ENCODE measurements around the gene PIGV. TPM values are rescaled to one million over a fixed set of nuclear protein-coding genes. Genes with fewer than 3 reads are reported as not detected.

PIGV gene
- total RNA-seq, 1 experiment from 2014 or later, result 7.5 TPM

DNA sequence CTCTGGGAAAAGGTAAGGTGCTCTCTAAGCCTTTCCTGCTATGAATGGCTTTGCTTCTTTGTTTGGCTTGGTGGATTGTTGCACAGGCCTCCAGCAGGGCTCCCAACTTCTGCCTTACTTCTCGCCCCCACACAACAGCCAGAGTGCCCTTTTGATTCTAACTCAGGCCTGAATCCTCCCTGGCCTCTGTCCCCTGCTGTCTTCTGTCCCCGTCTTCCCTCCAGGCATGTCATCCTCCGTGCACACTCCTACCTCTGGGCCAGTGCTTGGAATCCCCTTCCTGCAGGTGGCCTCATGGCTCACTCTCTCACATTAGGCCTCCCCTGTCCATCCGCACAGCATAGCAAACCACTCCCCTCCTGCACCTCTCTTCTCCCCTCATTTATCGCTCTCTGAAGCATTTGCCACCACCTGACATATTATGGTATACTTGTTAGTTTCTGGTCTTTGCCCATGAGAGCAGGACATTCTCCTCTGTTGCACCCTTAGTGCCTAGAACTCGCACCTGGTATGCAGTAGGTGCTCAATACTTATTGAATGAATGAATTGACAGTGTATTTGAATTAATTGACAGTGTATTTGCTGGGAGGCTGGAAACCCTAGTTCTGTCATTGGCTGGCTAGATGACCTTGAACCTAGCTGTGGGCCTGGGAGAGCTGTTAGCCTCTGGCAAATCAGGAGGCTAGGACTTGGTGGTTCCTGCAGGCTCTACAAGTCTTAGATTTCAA, 41.6 kb downstream of the PIGV start:
- H3K4me1 ChIP-seq (ENCODE audit: insufficient read depth, low read length), result no peaks in the 10 kb centered on the region
- H3K14ac ChIP-seq (ENCODE audit: insufficient read depth, low read length), result no peak overlapping the region
- Mint-ChIP-seq H3K4me3 (peak overlapping the region; percentile 25 to 45; a peak in 3 of 5 replicates), H3K27ac (peak overlapping the region; percentile 28 to 89 (median 29); a peak in 6 of 7 replicates), H3K27me3 (ENCODE audit: low read depth) (peaks cover 1% of the 10 kb centered on the region; the same call in 1 of the 2 replicates), H3K36me3 (ENCODE audit: insufficient read depth in 1 of 3, low read depth in 3 of 3) (peaks cover 16 to 24% (median 22%) of the 10 kb centered on the region in 3 experiments), H3K4me1 (peaks cover 32 to 35% of the 10 kb centered on the region in 2 experiments), H3K9me3 (no peaks in the 10 kb centered on the region)
- no peak overlapping the region for H3K56ac ChIP-seq (ENCODE audit: insufficient read length, low read depth, low read length)
- no peak overlapping the region for H4K91ac ChIP-seq (ENCODE audit: insufficient read length, low read depth, low read length)
- H3K27ac ChIP-seq (ENCODE audit: insufficient read length, low read depth, low read length), result no peak overlapping the region
- H3K23me2 ChIP-seq (ENCODE audit: insufficient read length, low read depth, low read length, poor library complexity, severe bottlenecking), result peaks cover 7% of the 10 kb centered on the region
- no peak overlapping the region for H2AFZ ChIP-seq (ENCODE audit: low read length)
- no peak overlapping the region for H3K18ac ChIP-seq (ENCODE audit: insufficient read length, low read depth, low read length)
- TF ChIP-seq, protein P1, sequence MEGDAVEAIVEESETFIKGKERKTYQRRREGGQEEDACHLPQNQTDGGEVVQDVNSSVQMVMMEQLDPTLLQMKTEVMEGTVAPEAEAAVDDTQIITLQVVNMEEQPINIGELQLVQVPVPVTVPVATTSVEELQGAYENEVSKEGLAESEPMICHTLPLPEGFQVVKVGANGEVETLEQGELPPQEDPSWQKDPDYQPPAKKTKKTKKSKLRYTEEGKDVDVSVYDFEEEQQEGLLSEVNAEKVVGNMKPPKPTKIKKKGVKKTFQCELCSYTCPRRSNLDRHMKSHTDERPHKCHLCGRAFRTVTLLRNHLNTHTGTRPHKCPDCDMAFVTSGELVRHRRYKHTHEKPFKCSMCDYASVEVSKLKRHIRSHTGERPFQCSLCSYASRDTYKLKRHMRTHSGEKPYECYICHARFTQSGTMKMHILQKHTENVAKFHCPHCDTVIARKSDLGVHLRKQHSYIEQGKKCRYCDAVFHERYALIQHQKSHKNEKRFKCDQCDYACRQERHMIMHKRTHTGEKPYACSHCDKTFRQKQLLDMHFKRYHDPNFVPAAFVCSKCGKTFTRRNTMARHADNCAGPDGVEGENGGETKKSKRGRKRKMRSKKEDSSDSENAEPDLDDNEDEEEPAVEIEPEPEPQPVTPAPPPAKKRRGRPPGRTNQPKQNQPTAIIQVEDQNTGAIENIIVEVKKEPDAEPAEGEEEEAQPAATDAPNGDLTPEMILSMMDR (conservative IDR thresholded peaks at IDR 0.05), result no peak
- no peak overlapping the region for H4K5ac ChIP-seq (ENCODE audit: insufficient read length, low read depth, low read length)
- H2BK12ac ChIP-seq (ENCODE audit: insufficient read length, low read depth, low read length), result no peak overlapping the region
- no peak overlapping the region for H3K23ac ChIP-seq (ENCODE audit: insufficient read length, low read depth, low read length)
- DNase-seq, result no peak
- H4K20me1 ChIP-seq (ENCODE audit: control insufficient read depth, insufficient read depth, insufficient read length), result no peaks in the 10 kb centered on the region
- no peak overlapping the region for H2BK120ac ChIP-seq (ENCODE audit: low read depth, low read length, poor library complexity, severe bottlenecking)
- no peak overlapping the region for H4K8ac ChIP-seq (replicated peaks; ENCODE audit: insufficient read length, low read depth, low read length)
- no peak overlapping the region for H3K9ac ChIP-seq (ENCODE audit: extremely low read depth, insufficient read length, low read length)
- no peak overlapping the region for H3K4me2 ChIP-seq (ENCODE audit: insufficient read depth, insufficient read length, low read length)
- no peaks in the 10 kb centered on the region; the same call in 1 of the 2 replicates for H3K79me2 ChIP-seq (ENCODE audit: insufficient read depth, low read length)
- no peak overlapping the region for H2AK5ac ChIP-seq (ENCODE audit: insufficient read length, low read length)
- H2BK5ac ChIP-seq (ENCODE audit: insufficient read length, low read length), result no peak overlapping the region
- no peak overlapping the region for H2BK15ac ChIP-seq (ENCODE audit: low read depth, low read length)
- peaks cover 3% of the 10 kb centered on the region for H3K79me1 ChIP-seq (ENCODE audit: insufficient read depth, low read depth, low read length, poor library complexity, severe bottlenecking)
- no peaks in the 10 kb centered on the region for H3K27me3 ChIP-seq (ENCODE audit: insufficient read depth, low read length)
- WGBS (ENCODE audit: extremely low coverage, insufficient read length, low lambda C conversion rate), result no CpG with 5 or more reads among the region's 6 CpGs
- H3T11ph ChIP-seq (ENCODE audit: low read length), result no peak overlapping the region
- no peak overlapping the region for H2BK20ac ChIP-seq (ENCODE audit: low read depth, low read length, poor library complexity, severe bottlenecking)
- H3K4ac ChIP-seq (ENCODE audit: low read depth, low read length), result no peak overlapping the region
- no peaks in the 10 kb centered on the region for H3K9me3 ChIP-seq (ENCODE audit: control insufficient read depth, low read depth, low read length)
